Stimulated activated CD4-positive, alpha-beta T cell treated with anti-CD3 and anti-CD28 coated beads, Interleukin-1b, Interleukin-23, amount 100 ng/mL, for 48 hours (primary cell): ENCODE results near the gene MAGI2.

Experiments
- DNase-seq: peaks from one replicate; pipeline ENCODE4 v3.0.0-alpha.2; 2020

MAGI2 gene

GRCh38 chr7:79298145-79298760 is 155.2 kb downstream of the MAGI2 start:
- no peak for DNase-seq

DNA sequence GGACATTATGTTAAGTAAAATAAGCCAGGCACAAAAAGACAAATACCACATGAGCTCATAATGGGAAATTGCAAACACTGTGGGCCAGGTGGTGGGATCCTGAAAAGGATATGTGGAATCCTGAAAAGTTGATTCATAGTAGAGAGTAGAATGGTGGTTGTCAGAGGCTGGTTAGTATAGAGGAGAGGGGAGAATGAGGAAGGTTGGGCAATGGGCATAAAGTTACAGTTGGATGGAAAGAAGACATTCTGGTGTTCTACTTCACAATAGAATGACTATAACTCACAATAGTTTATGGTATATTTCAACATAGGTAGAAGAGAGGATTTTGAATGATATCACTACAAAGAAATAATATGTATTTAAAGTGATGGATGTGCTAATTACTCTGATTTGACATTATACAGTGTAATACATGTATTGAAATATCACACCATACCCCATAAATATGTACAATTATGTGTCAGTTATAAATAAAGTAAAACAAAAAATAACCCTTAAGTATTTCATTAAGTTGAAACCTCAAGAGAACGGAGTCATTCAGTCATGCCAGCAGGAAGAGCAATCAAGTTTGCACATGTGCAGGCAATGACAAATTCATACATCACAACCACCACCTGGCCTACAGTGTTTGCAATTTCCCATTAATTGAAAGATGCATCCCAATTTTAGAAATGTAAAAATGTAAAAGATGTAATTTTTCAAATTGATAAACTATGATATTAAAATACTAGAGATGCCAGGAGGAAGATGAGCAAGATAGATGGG is 156.7 kb downstream of the MAGI2 start:
- DNase-seq = no peak

- no peak for DNase-seq
Observed at GRCh38 chr7:79293655-79294142, 159.8 kb downstream of the MAGI2 start.

DNA sequence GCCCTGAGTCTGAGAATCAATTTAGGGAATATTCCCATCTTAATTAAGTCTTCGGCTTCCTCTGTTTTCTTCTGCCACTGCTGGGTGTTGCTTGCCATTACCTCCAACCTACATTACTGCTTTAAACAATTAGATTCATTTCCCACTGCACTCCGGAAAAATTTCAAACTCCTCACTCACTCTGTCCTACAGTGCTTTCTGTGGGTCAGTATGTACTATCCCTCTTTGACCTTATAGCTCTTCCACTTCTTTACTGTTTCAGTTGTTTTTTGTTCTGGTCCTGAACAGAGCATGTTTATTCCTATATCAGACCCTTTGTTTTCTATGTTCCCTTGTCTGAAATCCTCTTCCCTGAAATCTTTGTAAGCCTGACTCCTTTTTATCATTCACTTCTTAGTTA is 160.6 kb downstream of the MAGI2 start:
- DNase-seq = no peak

- DNase-seq = no peak
Observed at GRCh38 chr7:79291498-79291865, 162.0 kb downstream of the MAGI2 start.

GRCh38 chr7:79290841-79291497 is 162.5 kb downstream of the MAGI2 start:
- DNase-seq = no peak

DNA sequence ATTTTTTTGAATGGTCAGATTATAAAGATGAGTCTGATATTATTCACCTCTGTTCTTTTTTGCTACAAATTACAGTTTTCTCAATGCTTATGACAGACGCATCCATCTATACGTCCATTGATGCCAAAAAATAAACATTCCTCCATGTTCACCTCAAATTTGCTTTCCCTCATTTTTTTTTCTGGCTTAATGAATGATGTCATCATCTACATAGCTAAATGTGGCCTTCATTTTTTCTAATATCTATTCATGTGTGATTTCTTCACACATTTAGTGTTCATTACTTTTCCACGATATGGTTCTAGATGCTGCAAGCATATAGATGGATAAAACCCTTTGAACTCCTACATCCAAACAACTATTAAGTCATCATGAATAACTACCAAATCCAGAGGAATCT is 163.1 kb downstream of the MAGI2 start:
- no peak for DNase-seq

DNA sequence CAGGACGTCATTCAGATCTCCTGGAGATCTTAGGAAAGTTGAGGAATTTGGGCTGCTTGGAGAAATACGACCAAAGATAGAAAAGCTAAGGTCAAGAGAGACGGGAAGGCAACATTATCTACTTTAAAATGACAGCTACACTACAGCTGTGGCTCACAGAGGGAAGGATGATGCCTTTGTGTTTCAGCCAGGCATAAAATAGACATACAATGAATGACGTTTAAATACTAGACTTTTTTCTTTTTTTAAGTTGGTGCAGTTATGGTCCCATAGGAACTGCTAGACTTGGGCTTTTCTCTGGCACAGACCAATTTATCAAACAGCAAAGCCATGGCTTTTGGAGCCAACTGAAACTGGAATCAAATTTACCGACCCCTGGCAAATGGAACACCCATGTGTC is 164.8 kb downstream of the MAGI2 start:
- DNase-seq = no peak

DNA sequence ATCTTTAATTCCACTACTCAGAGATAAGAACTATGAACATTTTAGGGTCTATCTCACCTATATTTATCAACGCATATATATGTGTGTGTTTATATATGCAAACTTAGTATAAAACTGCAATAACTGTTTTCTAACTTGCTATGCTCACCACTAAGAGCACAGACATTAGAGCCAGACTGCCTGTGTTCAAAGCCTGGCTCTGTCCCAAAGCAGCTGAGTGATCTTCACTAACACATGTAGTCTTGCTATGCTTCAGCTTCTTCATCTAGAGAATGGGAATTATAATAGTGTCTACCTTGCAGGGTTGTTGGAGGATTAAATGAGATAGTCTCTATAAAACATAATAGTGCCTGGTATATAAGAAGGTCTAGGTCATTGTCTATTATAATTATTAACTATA is 165.5 kb downstream of the MAGI2 start:
- no peak for DNase-seq

GRCh38 chr7:79286181-79286580 is 167.3 kb downstream of the MAGI2 start:
- DNase-seq = no peak

- no peak for DNase-seq
Observed at GRCh38 chr7:79285756-79286155, 167.7 kb downstream of the MAGI2 start.

- no peak for DNase-seq
Observed at GRCh38 chr7:79284211-79284610, 169.3 kb downstream of the MAGI2 start.

DNA sequence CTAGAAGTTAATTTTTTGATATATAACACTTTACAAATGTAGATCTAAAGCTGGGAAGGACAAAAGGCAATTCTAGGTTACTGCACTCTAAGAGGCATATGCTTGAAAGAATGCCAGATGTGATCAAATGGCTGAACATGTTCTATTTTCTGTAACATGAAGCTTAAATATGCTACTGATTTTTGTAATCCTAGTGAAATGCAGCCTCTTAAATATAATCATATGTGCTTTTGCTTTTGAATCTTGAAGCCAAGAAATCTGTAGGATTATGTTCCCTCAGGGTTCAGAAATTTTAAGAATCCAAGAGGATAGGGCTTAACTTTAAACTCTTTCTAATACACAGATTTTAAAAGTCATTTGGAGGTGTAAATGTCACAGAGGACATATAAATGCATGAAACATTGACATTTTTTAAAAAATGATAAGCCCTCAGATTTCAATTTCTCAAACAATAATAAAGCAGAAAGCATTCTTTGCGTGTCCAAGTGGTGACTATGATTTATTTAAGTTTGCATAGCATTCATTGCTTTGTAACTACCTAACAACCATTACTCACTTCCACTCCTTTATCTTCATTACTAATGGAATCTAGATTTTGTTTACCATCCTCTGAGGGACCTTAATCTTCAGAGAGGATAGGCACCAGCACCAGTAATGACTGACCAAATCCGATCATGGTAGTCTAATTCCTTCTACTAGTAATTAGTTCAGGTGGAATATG is 170.4 kb downstream of the MAGI2 start:
- DNase-seq = no peak

GRCh38 chr7:79282070-79282694 is 171.3 kb downstream of the MAGI2 start:
- DNase-seq = no peak

GRCh38 chr7:79281426-79281825 is 172.0 kb downstream of the MAGI2 start:
- no peak for DNase-seq

DNA sequence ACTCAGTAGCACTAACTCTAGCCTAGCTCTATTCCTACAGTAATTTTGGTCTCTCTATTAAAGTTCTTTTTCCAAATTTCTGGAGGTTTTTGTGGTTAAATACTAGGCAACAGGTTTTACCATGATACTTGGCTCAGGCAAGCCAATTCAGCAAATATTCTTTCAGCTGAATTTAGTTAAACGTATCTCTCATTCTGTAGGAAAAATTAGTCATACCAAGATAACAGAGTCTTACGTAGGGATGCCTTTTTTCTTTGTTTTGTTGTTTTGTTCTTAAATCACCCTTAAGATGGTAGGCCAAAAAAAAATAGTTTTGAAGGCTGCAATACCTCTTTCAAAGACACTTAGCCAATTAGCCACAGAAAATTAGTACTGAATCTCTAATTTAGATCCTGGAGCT is 180.5 kb downstream of the MAGI2 start:
- no peak for DNase-seq

DNA sequence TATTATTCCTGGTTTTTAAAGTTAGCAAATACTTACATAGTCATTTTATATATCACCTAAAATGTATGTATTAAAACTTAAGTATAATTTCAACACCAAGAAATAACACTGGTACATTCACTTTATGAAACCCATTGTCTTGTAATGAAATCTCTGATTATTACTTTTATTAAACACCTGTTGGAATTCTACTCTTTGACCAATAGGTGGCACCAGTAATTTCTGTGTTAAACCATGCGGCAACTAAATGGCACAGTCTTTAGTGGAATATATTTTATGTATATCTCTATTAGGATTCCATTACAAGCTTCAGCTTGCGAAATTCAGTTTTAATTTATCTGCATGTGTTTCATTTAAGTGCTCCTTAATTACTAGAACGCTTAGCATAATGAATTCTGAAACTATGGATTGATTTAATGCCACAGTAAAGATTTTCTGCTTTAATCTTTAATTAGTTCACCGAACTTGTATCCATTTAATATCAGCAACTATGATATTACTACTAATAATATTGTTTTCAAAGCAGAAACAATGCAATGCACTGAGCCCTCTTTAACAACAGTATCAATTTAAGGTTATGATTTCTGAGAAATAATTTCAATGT is 181.3 kb downstream of the MAGI2 start:
- DNase-seq = no peak

DNA sequence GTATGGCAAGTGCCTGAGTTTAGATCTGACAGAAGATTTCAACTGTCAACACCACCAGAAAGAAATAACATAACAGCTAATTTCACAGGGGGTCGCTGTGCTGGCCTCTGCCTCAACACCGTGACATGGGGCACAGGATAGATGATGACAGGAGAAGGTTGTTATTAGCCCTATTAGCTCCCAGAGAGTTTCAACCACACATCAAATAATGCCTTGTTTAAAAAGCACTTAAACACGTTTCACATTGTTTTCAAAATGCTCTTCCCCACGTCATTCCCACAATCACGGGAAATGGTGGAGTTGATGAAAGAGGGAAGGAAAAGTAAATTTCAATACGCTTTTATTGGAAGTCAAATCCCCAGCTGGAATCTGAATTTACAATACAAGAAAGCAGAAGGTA is 184.7 kb downstream of the MAGI2 start:
- DNase-seq = no peak

DNA sequence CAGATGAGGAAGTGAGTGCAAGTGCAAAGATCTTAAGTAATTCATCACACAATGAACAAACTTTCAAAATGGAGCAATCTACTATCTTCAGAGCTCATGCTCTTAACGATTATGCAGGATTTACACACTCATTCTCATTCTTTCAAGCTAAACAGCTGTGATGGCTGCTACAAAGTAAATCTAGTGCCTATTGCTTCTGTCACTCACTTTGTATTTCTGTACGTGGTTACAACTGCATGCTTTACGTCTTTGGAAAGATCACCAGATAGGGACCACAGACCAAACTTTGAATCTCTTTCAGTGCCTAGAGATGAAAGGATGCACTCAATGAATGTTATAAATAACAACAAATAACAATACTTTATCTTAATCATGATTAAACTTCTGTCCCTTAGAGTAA is 194.6 kb downstream of the MAGI2 start:
- DNase-seq = no peak

GRCh38 chr7:79257959-79258358 is 195.5 kb downstream of the MAGI2 start:
- no peak for DNase-seq

- no peak for DNase-seq
Observed at GRCh38 chr7:79245623-79246249, 207.7 kb downstream of the MAGI2 start.

DNA sequence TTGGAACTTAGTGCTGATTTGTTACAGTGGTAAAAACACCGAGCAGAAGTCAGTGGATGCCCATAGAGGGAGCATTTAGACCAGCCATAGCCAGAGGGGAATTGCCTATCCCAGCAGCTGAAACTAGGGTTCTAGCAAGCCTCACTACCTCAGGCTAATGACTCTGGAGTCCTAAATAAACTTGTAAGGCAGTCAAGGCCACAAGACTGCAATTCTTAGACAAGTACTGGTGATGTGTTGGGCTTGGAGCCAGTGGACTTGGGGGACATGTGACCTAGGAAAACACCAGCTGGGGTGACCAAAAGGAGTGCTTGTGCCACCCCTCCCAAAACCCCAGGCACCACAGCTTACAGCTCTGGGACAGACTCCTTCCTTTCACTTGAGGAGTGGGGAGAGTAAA is 209.0 kb downstream of the MAGI2 start:
- no peak for DNase-seq
